ENCODE results near the gene HES7.

The HES7 gene

DNA sequence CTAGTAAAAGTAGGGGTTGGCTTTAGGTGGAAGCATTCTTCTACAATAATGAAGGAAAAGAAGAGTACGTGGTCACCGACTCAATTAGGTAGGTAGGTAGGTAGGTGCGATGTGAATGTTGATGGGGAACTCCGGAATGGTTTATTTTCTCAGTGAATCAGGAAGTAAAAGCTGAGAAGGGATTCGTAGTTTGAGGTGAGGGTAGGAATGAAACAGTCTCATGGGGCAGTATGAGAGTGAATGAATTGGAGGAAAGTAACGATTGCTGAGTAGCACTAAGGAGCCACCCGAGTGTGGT is 14.4 kb upstream of the HES7 start:
- Histone ChIP-seq H3K36me3 (peaks cover 30% of the 10 kb centered on the region), H3K27me3 (ENCODE audit: insufficient read depth, low read depth, severe bottlenecking) (no peaks in the 10 kb centered on the region), H3K4me3 (ENCODE audit: low read depth, low read length) (peak overlapping the region; percentile 84), H3K27ac (peak overlapping the region; percentile 80), H3K9me3 (ENCODE audit: severe bottlenecking) (no peaks in the 10 kb centered on the region)
- no peak for DNase-seq
- TF ChIP-seq, protein P1, sequence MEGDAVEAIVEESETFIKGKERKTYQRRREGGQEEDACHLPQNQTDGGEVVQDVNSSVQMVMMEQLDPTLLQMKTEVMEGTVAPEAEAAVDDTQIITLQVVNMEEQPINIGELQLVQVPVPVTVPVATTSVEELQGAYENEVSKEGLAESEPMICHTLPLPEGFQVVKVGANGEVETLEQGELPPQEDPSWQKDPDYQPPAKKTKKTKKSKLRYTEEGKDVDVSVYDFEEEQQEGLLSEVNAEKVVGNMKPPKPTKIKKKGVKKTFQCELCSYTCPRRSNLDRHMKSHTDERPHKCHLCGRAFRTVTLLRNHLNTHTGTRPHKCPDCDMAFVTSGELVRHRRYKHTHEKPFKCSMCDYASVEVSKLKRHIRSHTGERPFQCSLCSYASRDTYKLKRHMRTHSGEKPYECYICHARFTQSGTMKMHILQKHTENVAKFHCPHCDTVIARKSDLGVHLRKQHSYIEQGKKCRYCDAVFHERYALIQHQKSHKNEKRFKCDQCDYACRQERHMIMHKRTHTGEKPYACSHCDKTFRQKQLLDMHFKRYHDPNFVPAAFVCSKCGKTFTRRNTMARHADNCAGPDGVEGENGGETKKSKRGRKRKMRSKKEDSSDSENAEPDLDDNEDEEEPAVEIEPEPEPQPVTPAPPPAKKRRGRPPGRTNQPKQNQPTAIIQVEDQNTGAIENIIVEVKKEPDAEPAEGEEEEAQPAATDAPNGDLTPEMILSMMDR (IDR thresholded peaks at IDR 0.05; ENCODE audit: low read depth, low read length) = no peak

DNA sequence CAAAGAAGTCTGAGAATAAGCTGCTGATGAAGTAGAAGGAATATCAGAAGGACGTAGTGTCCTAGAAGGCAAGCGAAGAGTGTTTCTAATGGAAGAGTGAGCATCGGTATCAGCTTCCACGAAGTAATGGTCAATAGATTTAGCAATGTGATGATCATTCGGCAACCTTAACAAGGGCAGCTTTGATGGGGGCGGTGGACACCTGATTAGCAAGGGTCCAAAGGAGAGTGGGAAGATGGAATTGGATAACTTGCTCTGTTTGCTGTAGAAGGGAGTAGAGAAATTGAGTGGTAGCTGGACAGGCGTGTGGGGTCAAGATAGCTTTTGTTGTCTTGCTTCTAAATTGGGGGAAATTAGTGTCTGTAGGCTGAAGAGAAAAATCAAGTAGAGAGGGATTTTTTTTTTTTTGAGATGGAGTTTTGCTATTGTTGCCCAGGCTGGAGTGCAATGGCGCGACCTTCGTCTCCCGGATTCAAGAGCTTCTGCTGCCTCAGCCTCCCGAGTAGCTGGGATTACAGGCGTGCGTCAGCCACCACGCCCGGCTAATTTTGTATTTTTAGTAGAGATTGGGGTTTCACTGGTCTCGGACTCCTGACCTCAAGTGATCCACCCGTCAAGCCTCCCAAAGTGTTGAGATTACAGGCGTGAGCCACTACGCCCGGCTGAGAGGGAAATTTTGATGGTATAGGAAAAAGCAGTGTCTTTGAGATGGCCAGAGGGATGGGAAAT is 13.9 kb upstream of the HES7 start:
- no peak for DNase-seq
- Histone ChIP-seq H3K36me3 (peaks cover 29% of the 10 kb centered on the region), H3K27me3 (ENCODE audit: insufficient read depth, low read depth, severe bottlenecking) (no peaks in the 10 kb centered on the region), H3K9me3 (ENCODE audit: severe bottlenecking) (no peaks in the 10 kb centered on the region), H3K27ac (peak overlapping the region; percentile 80), H3K4me3 (ENCODE audit: low read depth, low read length) (peak overlapping the region; percentile 84)
- TF ChIP-seq, protein P1 (IDR thresholded peaks at IDR 0.05; ENCODE audit: low read depth, low read length) = no peak

DNA sequence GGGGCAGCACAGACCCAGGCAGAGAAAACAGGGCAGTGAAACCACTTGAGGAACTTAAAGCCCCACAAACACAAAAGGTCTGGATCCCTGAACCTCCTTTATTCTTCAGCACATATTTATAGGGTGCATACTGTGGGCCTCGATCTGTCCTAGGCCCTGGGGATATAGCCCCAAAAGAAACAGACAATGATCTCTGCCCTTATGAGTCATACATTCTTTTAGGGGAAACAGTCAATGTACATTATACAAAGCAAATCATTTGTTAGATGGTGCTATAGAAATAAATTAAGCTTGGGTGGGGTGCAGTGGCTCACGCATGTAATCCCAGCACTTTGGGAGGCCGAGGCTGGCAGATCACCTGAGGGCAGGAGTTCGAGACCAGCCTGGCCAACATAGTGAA is 10.0 kb upstream of the HES7 start:
- Histone ChIP-seq H3K4me3 (ENCODE audit: low read depth, low read length) (no peak overlapping the region), H3K27ac (no peak overlapping the region), H3K36me3 (no peaks in the 10 kb centered on the region), H3K27me3 (ENCODE audit: insufficient read depth, low read depth, severe bottlenecking) (no peaks in the 10 kb centered on the region), H3K9me3 (ENCODE audit: severe bottlenecking) (no peaks in the 10 kb centered on the region)
- TF ChIP-seq, protein P1 (IDR thresholded peaks at IDR 0.05; ENCODE audit: low read depth, low read length) = no peak
- no peak for DNase-seq

DNA sequence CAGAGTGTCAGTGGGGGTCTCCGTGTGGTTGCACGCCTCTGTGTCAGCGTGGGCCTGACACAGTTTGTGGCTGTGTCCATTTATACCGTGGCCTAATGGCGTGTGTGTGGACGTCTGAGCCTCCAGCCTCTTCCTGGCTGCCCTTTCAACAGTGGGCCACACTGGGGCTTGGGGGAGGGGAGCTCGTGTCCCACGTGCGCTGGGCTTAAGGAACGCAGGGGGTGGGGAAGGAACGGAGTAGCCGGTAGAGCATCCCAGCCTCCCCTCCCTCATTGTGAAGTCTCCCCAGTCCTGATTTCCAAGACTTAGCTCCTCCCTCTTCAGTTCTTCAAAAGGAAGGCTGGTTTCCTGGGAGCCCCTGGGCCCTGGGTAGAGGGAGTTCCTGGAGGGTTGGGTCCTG is 9.5 kb upstream of the HES7 start:
- Histone ChIP-seq H3K27ac (no peak overlapping the region), H3K4me3 (ENCODE audit: low read depth, low read length) (no peak overlapping the region), H3K36me3 (no peaks in the 10 kb centered on the region), H3K9me3 (ENCODE audit: severe bottlenecking) (no peaks in the 10 kb centered on the region), H3K27me3 (ENCODE audit: insufficient read depth, low read depth, severe bottlenecking) (no peaks in the 10 kb centered on the region)
- no peak for DNase-seq
- TF ChIP-seq, protein P1 (IDR thresholded peaks at IDR 0.05; ENCODE audit: low read depth, low read length) = no peak

DNA sequence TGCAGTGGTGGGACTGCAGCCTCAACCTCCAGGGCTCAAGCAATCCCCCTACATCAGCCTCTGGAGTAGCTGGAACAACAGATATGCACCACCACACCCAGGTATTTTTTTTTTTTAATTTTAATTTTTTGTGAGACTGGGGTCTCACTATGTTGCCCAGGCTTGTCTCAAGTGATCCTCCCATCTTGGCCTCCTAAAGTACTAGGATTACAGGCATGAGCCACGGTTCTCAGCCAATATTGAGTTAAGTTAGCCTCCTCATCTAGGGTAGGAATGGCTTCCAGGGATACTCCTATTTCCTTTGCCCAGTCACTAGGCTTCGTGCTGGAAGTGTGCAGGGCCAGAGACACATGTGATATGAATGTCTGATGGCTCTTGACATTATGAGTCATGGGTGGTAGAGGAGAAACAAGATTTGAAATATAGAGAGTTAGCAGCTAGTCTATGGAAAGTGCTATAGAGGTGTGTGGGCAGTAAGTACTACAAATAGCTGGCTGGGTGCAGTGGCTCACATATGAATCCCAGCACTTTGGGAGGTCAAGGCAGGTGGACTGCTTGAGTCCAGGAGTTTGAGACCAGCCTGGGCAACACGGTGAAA is 8.0 kb upstream of the HES7 start:
- TF ChIP-seq, protein P1 (IDR thresholded peaks at IDR 0.05; ENCODE audit: low read depth, low read length) = no peak
- Histone ChIP-seq H3K36me3 (no peaks in the 10 kb centered on the region), H3K27ac (no peak overlapping the region), H3K27me3 (ENCODE audit: insufficient read depth, low read depth, severe bottlenecking) (no peaks in the 10 kb centered on the region), H3K4me3 (ENCODE audit: low read depth, low read length) (no peak overlapping the region), H3K9me3 (ENCODE audit: severe bottlenecking) (no peaks in the 10 kb centered on the region)
- no peak for DNase-seq
